ENCODE results near the gene IL1B.

The IL1B gene

GRCh38 chr2:112829101-112829960, 7.2 kb downstream of the IL1B start:
- DNase-seq (ENCODE audit: low read depth): no peak

DNA sequence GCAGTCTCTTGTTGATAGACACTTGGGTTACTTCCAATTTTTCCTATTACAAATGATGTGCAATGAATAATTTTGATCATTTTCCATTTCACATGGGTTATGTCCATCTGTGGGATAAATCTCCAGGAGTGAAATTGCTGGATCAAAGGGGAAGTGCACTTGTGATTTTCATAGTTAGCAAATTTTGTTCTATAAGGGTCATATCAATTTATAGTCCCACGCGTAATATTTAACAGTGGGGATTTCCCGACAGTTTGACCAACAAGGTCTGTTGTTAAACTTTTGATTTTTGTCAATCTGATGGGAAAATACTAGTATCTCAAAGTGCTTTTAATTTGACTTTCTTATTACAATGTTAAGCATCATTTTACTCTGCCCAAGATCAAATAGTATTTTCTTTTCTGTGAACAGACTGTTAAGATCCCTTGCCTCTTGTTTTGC, 8.3 kb downstream of the IL1B start:
- DNase-seq (ENCODE audit: low read depth): no peak

- DNase-seq (ENCODE audit: low read depth): no peak
These were observed 8.9 kb downstream of the IL1B start for GRCh38 chr2:112827604-112828185.

DNA sequence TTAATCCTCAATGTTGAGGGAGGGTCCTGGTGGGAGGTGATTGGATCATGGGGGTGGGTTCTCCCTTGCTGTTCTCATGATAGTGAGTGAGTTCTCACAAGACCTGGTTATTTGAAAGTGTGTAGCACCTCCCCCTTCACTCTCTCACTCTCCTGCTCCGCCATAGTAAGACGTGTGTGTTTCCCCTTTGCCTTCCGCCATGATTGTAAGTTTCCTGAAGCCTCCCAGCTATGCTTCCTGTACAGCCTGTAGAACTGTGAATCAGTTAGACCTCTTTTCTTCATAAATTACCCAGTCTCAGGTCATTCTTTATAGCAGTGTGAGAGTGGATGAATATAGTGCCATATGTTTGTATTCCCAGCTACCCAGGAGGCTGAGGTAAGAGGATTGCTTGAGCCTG, 9.6 kb downstream of the IL1B start:
- DNase-seq (ENCODE audit: low read depth): no peak

GRCh38 chr2:112825706-112826105, 10.9 kb downstream of the IL1B start:
- no peak for DNase-seq (ENCODE audit: low read depth)

- DNase-seq (ENCODE audit: low read depth): no peak
These were observed 11.9 kb downstream of the IL1B start for GRCh38 chr2:112824694-112825085.

GRCh38 chr2:112821682-112822081, 14.9 kb downstream of the IL1B start:
- DNase-seq (ENCODE audit: low read depth): no peak

DNA sequence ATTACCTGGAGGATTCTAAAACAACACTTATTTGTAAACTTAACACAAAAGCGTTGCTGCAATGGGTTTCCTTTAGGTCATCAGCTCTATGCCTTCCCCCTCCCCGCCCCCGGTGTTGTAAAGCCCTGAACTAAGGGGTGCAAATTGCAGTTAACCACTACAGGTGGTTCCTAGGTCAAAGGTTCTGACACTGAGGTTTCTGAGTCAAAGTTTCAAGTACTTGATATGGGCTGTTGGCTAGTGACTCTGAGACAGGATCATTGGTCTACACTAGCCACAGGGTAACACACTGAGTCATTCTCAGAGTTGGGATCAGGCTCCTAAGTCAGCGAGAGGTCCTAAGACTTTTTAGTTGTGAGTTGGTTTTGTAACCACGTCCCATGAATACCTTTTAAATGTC, 15.4 kb downstream of the IL1B start:
- DNase-seq (ENCODE audit: low read depth): no peak

DNA sequence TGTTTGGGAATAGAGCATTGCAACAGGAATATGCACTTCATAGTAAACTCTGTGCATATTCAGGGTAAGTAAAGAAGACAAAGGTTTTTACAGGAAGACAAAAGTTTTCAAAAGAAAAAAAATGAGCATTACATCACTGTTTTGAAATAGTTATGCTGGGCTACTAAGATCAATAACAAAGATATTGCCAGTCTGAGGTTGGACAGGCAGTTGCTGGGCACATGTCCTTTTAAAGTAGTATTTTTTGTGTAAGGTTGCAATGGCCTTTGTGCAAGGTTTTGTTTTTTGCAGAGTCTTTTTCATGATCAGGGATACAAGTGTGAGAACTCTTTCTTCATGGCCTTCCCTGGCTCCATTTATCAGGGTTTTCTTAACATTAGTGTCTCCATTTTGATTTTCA, 16.2 kb downstream of the IL1B start:
- no peak for DNase-seq (ENCODE audit: low read depth)

DNA sequence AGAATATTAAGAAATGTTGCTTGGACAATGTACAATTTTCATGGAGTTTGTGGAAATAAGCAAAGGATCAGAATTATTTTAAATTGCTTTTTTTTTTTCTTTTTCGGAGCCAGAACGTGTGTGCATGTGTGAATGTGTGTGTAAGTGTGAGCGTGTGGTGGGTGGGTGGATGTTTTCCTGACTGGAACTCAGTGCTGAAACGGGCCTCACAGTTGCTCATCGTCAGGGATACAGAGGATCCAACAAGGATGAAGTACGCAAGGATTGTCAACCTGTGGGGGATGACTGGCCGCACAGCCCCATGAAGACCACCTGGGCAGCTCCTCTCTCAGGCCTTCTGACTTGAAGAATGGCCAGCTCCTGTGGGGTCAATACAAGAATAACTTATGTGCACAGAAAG, 17.5 kb downstream of the IL1B start:
- DNase-seq (ENCODE audit: low read depth): no peak

GRCh38 chr2:112818094-112818902, 18.3 kb downstream of the IL1B start:
- DNase-seq (ENCODE audit: low read depth): no peak

GRCh38 chr2:112817082-112817689, 19.4 kb downstream of the IL1B start:
- DNase-seq (ENCODE audit: low read depth): no peak

DNA sequence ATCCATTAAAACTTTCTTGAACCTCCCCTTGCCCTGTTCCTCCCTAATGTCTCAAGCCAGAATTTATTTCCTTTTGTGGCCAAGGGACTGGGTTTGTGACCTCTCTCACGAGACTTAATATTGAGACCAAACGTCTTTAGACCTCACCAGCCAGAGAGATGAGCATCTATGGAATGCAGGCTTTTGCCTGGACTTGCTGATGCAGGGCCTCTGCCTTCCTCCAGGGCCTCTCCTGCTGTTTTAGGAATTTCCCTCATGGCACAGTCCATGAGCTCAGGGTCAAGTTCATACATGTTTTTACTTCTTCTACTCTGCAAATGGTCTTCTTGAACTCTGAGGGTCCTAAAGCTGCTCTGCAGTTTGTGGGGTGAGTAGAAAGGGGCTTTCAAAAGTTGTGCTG, 22.3 kb downstream of the IL1B start:
- no peak for DNase-seq (ENCODE audit: low read depth)

GRCh38 chr2:112813280-112813966, 23.2 kb downstream of the IL1B start:
- DNase-seq (ENCODE audit: low read depth): no peak

- no peak for DNase-seq (ENCODE audit: low read depth)
These were observed 24.0 kb downstream of the IL1B start for GRCh38 chr2:112812318-112813267.

DNA sequence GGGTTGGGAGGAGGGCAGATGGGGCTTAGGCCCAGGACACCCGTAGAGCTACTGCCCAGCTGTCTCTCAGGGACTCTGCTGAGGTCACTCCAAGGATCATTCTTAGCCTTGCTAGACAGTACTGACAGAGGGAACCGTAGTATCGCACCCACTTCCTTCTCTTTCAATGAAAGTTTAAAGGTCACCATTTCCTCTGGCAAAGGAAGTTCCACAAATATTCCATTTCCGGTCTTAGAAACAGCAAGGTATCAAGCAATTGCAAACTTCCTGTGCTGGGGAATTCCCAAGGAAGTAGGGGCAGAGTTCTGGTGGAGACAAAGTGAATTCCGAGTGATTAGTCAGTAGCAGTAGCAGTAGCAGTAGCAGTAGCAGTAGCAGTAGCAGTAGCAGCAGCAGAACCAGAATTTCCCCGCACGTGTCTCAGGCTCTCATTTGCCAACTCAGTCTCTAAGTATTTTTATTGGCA, 24.7 kb downstream of the IL1B start:
- no peak for DNase-seq (ENCODE audit: low read depth)

- DNase-seq (ENCODE audit: low read depth): no peak
These were observed 25.2 kb downstream of the IL1B start for GRCh38 chr2:112811276-112811831.

- DNase-seq (ENCODE audit: low read depth): no peak
These were observed 27.5 kb downstream of the IL1B start for GRCh38 chr2:112809112-112809511.

GRCh38 chr2:112807233-112807807, 29.3 kb downstream of the IL1B start:
- DNase-seq (ENCODE audit: low read depth): no peak

DNA sequence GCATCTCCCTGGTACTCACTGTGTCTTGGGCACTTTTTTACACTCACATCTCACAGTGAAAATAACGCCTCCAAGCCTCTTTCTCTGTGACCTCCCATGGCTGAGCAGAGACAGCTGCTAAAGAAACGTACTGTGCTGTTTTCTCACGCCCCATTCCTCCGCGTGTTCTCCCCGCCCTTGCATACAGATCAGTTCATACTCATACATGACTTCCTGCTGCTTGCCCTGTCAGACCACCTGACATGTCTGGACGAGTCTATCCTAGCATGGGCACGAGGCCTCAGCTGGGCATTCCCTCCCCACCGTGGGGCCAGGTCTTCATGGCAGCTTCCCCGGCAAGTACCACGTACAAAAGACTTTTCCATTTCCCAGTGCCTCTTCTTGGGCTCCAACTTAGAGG, 31.0 kb downstream of the IL1B start:
- DNase-seq (ENCODE audit: low read depth): no peak

Measured in activated T-cell treated with anti-CD3 and anti-CD28 coated beads for 1 hour (primary cell).